Peyer's patch (tissue), 4 donors: ENCODE results near the gene MASP1. TPM values are rescaled to one million over a fixed set of nuclear protein-coding genes. Genes with fewer than 3 reads are reported as not detected.

Experiments used
- DNase-seq, 3 donors: peaks; one replicate each; pipeline ENCODE4 v3.0.0-alpha.2; 2017 to 2019
- H3K27ac ChIP-seq, 4 donors: fragments of 200-600 bp; sonication (generic); one replicate each; pipeline ENCODE4 v1.5.1; 2016 to 2019
- H3K27me3 ChIP-seq, 2 donors: fragments of 200-600 bp; sonication (generic); one replicate each; pipeline ENCODE4 v1.5.1; 2019
- H3K36me3 ChIP-seq, 3 donors: fragments of 200-600 bp; sonication (generic); one replicate each; pipeline ENCODE4 v1.5.1; 2016 to 2019
- H3K4me1 ChIP-seq, 4 donors: fragments of 200-600 bp; sonication (generic); one replicate each; pipeline ENCODE4 v1.5.1; 2016 to 2019
- H3K4me3 ChIP-seq, 4 donors: fragments of 200-600 bp; sonication (generic); 1 replicate in 3 of 4; 2 replicates in 1 of 4; pipeline ENCODE4 v1.5.1; 2016 to 2019; ENCODE audit warnings: mild to moderate bottlenecking in 1 of 4
- H3K9me3 ChIP-seq, 4 donors: fragments of 200-600 bp; sonication (generic); one replicate each; pipeline ENCODE4 v1.5.1; 2016 to 2019; ENCODE audit warnings: mild to moderate bottlenecking in 1 of 4
- CTCF ChIP-seq, 6 experiments: fragments of 450-650 bp in 4 of 6; fragments of 200-600 bp in 2 of 6; sonication (generic) in 1 of 6; IDR thresholded peaks; one replicate each; pipeline ENCODE4 v1.5.1; 2017 to 2019; ENCODE audit warnings: antibody characterized with exemption in 6 of 6, mild to moderate bottlenecking in 3 of 6, moderate library complexity in 1 of 6
- POLR2A ChIP-seq, 2 donors: fragments of 450-650 bp; IDR thresholded peaks; one replicate each; pipeline ENCODE4 v1.5.1; 2017; ENCODE audit warnings: antibody characterized with exemption in 2 of 2, mild to moderate bottlenecking in 2 of 2, moderate library complexity in 2 of 2
- total RNA-seq, 4 donors: library from RNA; depleted of rRNA; stranded (reverse); fragments of >200 nt; gene quantifications; one replicate each; pipeline ENCODE4 v1.1.0, GENCODE V29; 2016

MASP1 gene
- total RNA-seq, 4 donors from 2014 or later = 0.70 to 4.2 (median 1.4) TPM

GRCh38 chr3:187288855-187289605 is 2.5 kb downstream of the MASP1 start:
- Histone ChIP-seq H3K4me3 (no peak overlapping the region), H3K27ac (no peak overlapping the region)

GRCh38 chr3:187288131-187288854 is 3.2 kb downstream of the MASP1 start:
- TF ChIP-seq POLR2A (IDR thresholded peaks at IDR 0.05) (no peak), CTCF (IDR thresholded peaks at IDR 0.05) (no peak)
- no peaks in the 10 kb centered on the region for H3K9me3 ChIP-seq
- H3K4me1 ChIP-seq = no peaks in the 10 kb centered on the region
- H3K4me3 ChIP-seq = no peak overlapping the region
- no peak overlapping the region for H3K27ac ChIP-seq
- H3K36me3 ChIP-seq = no peaks in the 10 kb centered on the region
- H3K27me3 ChIP-seq = no peaks in the 10 kb centered on the region
- no peak for DNase-seq

More at GRCh38 chr3:187288855-187289605, 2.5 kb downstream of the MASP1 start:
- no peak for DNase-seq
- Histone ChIP-seq H3K36me3 (no peaks in the 10 kb centered on the region), H3K27me3 (no peaks in the 10 kb centered on the region), H3K4me1 (no peaks in the 10 kb centered on the region), H3K9me3 (no peaks in the 10 kb centered on the region)
- TF ChIP-seq CTCF (IDR thresholded peaks at IDR 0.05) = no peak
- TF ChIP-seq POLR2A (IDR thresholded peaks at IDR 0.05) = no peak

GRCh38 chr3:187287256-187287655 is 4.3 kb downstream of the MASP1 start:
- Histone ChIP-seq H3K4me1 (no peaks in the 10 kb centered on the region), H3K27me3 (no peaks in the 10 kb centered on the region), H3K9me3 (no peaks in the 10 kb centered on the region), H3K4me3 (no peak overlapping the region), H3K36me3 (no peaks in the 10 kb centered on the region), H3K27ac (no peak overlapping the region)
- no peak for DNase-seq
- TF ChIP-seq CTCF (IDR thresholded peaks at IDR 0.05) = no peak
- no peak for TF ChIP-seq POLR2A (IDR thresholded peaks at IDR 0.05)

- Histone ChIP-seq H3K9me3 (no peaks in the 10 kb centered on the region), H3K4me3 (no peak overlapping the region), H3K27me3 (no peaks in the 10 kb centered on the region), H3K4me1 (no peaks in the 10 kb centered on the region), H3K36me3 (no peaks in the 10 kb centered on the region), H3K27ac (no peak overlapping the region)
- TF ChIP-seq CTCF (IDR thresholded peaks at IDR 0.05) (no peak), POLR2A (IDR thresholded peaks at IDR 0.05) (no peak)
- DNase-seq = no peak
These were observed 5.0 kb downstream of the MASP1 start for GRCh38 chr3:187286467-187287059.

DNA sequence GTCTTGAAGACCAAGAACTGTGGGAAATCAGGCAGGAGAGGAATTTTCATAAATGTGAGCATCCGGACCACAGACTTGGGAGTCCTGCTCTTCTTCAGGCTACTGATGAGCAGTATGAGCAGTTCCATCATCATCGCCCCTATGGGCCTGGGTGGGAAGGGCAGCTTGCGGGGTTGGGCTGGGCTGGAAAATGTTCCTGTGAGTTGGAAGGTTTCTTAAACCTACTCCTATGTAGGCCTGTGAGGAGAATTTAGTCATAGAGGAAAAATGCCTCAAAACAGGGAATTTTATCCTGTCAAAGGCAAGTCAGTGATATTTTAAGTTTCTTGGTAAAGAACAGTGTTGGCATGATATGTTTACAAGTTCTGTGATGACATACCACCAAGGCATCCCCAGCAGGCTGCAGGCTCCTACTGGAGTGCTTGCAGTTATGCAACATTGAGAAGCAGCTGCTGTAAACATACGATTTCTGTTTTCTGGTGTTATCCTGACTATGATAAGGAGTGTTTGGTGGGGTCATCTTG is 10.3 kb downstream of the MASP1 start:
- Histone ChIP-seq H3K27me3 (no peaks in the 10 kb centered on the region), H3K27ac (no peak overlapping the region), H3K4me3 (no peak overlapping the region), H3K36me3 (no peaks in the 10 kb centered on the region), H3K4me1 (no peaks in the 10 kb centered on the region), H3K9me3 (no peaks in the 10 kb centered on the region)
- no peak for DNase-seq
- no peak for TF ChIP-seq POLR2A (IDR thresholded peaks at IDR 0.05)

DNA sequence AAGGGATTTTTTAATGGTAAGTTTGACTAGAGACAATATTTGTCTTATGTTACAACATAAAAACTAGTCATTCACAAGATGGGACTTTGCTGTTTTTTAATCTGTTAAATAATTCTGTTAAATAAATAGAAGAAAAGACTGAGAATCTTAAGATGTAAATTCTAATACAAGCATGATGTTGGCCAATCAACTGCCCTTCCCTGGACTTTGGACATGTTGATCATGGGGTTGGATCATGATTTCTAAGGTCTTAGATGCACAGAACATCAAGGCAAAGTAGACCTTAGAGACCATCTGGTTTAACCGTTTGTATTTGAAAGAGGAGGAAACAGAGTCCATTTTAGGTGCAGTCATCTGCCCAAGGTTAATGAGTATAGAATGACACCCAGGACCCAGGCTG is 10.9 kb downstream of the MASP1 start:
- DNase-seq = no peak
- H3K4me1 ChIP-seq = no peaks in the 10 kb centered on the region
- H3K27me3 ChIP-seq = no peaks in the 10 kb centered on the region
- no peaks in the 10 kb centered on the region for H3K9me3 ChIP-seq
- no peak overlapping the region for H3K27ac ChIP-seq
- no peak overlapping the region for H3K4me3 ChIP-seq
- TF ChIP-seq POLR2A (IDR thresholded peaks at IDR 0.05) (no peak), CTCF (IDR thresholded peaks at IDR 0.05) (no peak)
- H3K36me3 ChIP-seq = no peaks in the 10 kb centered on the region
